Measurements from ENCODE around the gene ANAPC10.

- TF ChIP-seq IRF3 (IDR thresholded peaks at IDR 0.05; ENCODE audit: low read depth, low read length) (no peak), NRF1 (IDR thresholded peaks at IDR 0.05; ENCODE audit: low read depth, low read length) (no peak), CTCF (IDR thresholded peaks at IDR 0.05) (no peak), SIN3A (IDR thresholded peaks at IDR 0.05; ENCODE audit: borderline replicate concordance, low read depth, low read length) (no peak), YY1 (IDR thresholded peaks at IDR 0.05; ENCODE audit: low read depth) (no peak), POLR2AphosphoS5 (IDR thresholded peaks at IDR 0.05; ENCODE audit: low read depth, low read length) (no peak), RFX5 (IDR thresholded peaks at IDR 0.05; ENCODE audit: low read length) (no peak)
Observed at GRCh38 chr4:145058256-145058655, 39.7 kb downstream of the ANAPC10 start.

Measured in SK-N-SH (cell line).